B cell (primary cell): Measurements from ENCODE around the gene TBC1D25. TPM values are rescaled to one million over a fixed set of nuclear protein-coding genes. Genes with fewer than 3 reads are reported as not detected.
A peak's percentile ranks its signal among the peaks of the same experiment; 100 is the strongest.

Source experiments
- ATAC-seq: fragments of 200-7000 bp; cut with Tn5 transposase; one replicate; pipeline ENCODE4 v1.10.0; 2021; ENCODE audit warnings: low read depth, mild to moderate bottlenecking, moderate number of reproducible peaks, moderate library complexity
- CTCF ChIA-PET: fragments of 350-600 bp; sonication (Branson Sonifier 250); formaldehyde crosslinking; loops from one replicate; lab custom pipeline; 2021; ENCODE audit warnings: antibody characterized with exemption, inconsistent platforms; lab: Charles Lee
- POLR2A ChIA-PET: fragments of 350-600 bp; sonication (Branson Sonifier 250); formaldehyde crosslinking; loops from one replicate; lab custom pipeline; 2021; ENCODE audit warnings: antibody characterized with exemption; lab: Charles Lee
- DNase-seq: peaks from one replicate; pipeline ENCODE4 v3.0.0; 2013
- H2AFZ ChIP-seq: 2 replicates; pipeline ENCODE4 v1.6.1; 2012; ENCODE audit warnings: mild to moderate bottlenecking, low read depth, low read length; ENCODE audit not compliant: insufficient read depth, poor library complexity, severe bottlenecking
- H3K27ac ChIP-seq, 2 donors: 1 replicate in 1 of 2; 2 replicates in 1 of 2; pipeline ENCODE4 v1.5.1; 2012 to 2013; ENCODE audit warnings: low read length in 2 of 2, mild to moderate bottlenecking in 2 of 2, moderate library complexity in 1 of 2
- H3K27me3 ChIP-seq, 4 experiments: fragments of 200-600 bp in 1 of 4; sonication (generic) in 1 of 4; replicated peaks in 1 of 4; 1 replicate in 2 of 4; 2 replicates in 2 of 4; pipeline versions ENCODE4 v1.6.1 to v1.7.0; 2013 to 2016; ENCODE audit warnings: low read length in 3 of 4, mild to moderate bottlenecking in 2 of 4, mixed read lengths in 1 of 4, moderate library complexity in 1 of 4; ENCODE audit not compliant: insufficient read depth in 4 of 4, control insufficient read depth in 3 of 4; ENCODE audit errors: control extremely low read depth in 1 of 4
- H3K36me3 ChIP-seq, 2 experiments: replicated peaks in 1 of 2; 1 replicate in 1 of 2; 2 replicates in 1 of 2; pipeline versions ENCODE4 v1.6.1 to v1.7.1; 2013; ENCODE audit warnings: low read length in 1 of 2; ENCODE audit not compliant: insufficient read depth in 2 of 2, control insufficient read depth in 1 of 2; ENCODE audit errors: control extremely low read depth in 1 of 2, extremely low read depth in 1 of 2
- H3K4me1 ChIP-seq, 2 donors: fragments of 200-600 bp in 1 of 2; sonication (generic) in 1 of 2; 1 replicate in 1 of 2; 2 replicates in 1 of 2; pipeline versions ENCODE4 v1.5.1 to v1.6.1; 2013 to 2017; ENCODE audit warnings: low read length in 2 of 2; ENCODE audit not compliant: control insufficient read depth in 2 of 2, insufficient read depth in 2 of 2
- H3K4me2 ChIP-seq: replicated peaks from 2 replicates; pipeline ENCODE3; 2012; ENCODE audit warnings: mild to moderate bottlenecking, low read depth, low read length; ENCODE audit not compliant: poor library complexity, severe bottlenecking
- H3K4me3 ChIP-seq, 5 experiments: fragments of 200-600 bp in 1 of 5; sonication (generic) in 1 of 5; 1 replicate in 3 of 5; 2 replicates in 2 of 5; pipeline versions ENCODE4 v1.5.1 to v1.7.0; 2011 to 2016; ENCODE audit warnings: low read length in 4 of 5, mild to moderate bottlenecking in 4 of 5, low read depth in 2 of 5, control low read depth in 1 of 5, moderate library complexity in 1 of 5; ENCODE audit not compliant: insufficient read depth in 1 of 5; ENCODE audit errors: control extremely low read depth in 1 of 5, extremely low read depth in 1 of 5
- H3K79me2 ChIP-seq: fragments of 200-600 bp; sonication (generic); one replicate; pipeline ENCODE4 v1.6.0; 2016; ENCODE audit warnings: low read length; ENCODE audit not compliant: control insufficient read depth, insufficient read depth
- H3K9ac ChIP-seq: fragments of 200-600 bp; sonication (generic); 2 replicates; pipeline ENCODE4 v1.6.1; 2017; ENCODE audit warnings: mild to moderate bottlenecking, low read length, moderate library complexity
- H3K9me3 ChIP-seq, 3 donors: one replicate each; pipeline versions ENCODE4 v1.6.1 to v1.7.1; 2013; ENCODE audit warnings: low read length in 2 of 3; ENCODE audit not compliant: control insufficient read depth in 2 of 3, insufficient read depth in 1 of 3; ENCODE audit errors: control extremely low read depth in 1 of 3
- H4K20me1 ChIP-seq: 2 replicates; pipeline ENCODE4 v1.6.0; 2012; ENCODE audit warnings: mild to moderate bottlenecking, low read length; ENCODE audit not compliant: insufficient read depth, control insufficient read depth, poor library complexity, severe bottlenecking
- H3K27ac Mint-ChIP-seq: one replicate; pipeline ENCODE4 v1.8.0; 2021; ENCODE audit warnings: mixed read lengths
- H3K27me3 Mint-ChIP-seq: one replicate; pipeline ENCODE4 v1.8.0; 2021; ENCODE audit warnings: mixed read lengths
- H3K4me1 Mint-ChIP-seq: one replicate; pipeline ENCODE4 v1.8.0; 2021; ENCODE audit warnings: mixed read lengths
- H3K4me3 Mint-ChIP-seq: one replicate; pipeline ENCODE4 v1.8.0; 2021; ENCODE audit warnings: mixed read lengths
- H3K9me3 Mint-ChIP-seq: one replicate; pipeline ENCODE4 v1.8.0; 2022; ENCODE audit warnings: mixed read lengths; ENCODE audit not compliant: insufficient read depth
- CTCF ChIP-seq: fragments of 200-600 bp; IDR thresholded peaks from one replicate; pipeline ENCODE4 v1.8.0; 2022; ENCODE audit warnings: antibody characterized with exemption, mild to moderate bottlenecking
- EZH2 ChIP-seq: IDR thresholded peaks from 2 replicates; pipeline ENCODE4 v1.6.1; 2012; ENCODE audit warnings: borderline replicate concordance, low read depth, mild to moderate bottlenecking, moderate library complexity, low read length; ENCODE audit not compliant: insufficient read depth, poor library complexity, severe bottlenecking
- WGBS: methylation state at CpG from one replicate; pipeline ENCODE4 v1.1.5; 2013; ENCODE audit warnings: missing lambda C conversion rate; ENCODE audit not compliant: insufficient coverage; 5-methylcytosine and 5-hydroxymethylcytosine counted together
- intact Hi-C: fragments of 100-400 bp; cut with micrococcal nuclease; formaldehyde crosslinking; loops from one replicate; pipeline ENCODE4 v1.10.0; 2022
- polyA plus RNA-seq: library from polyadenylated mRNA; depleted of rRNA; stranded (reverse); fragments of >200 nt; gene quantifications from 2 replicates; pipeline ENCODE4 v1.2.3, GENCODE V29; 2012
- total RNA-seq, 2 donors: library from RNA; stranded (reverse); fragments of 120-200 nt in 1 of 2; gene quantifications; 1 replicate in 1 of 2; 2 replicates in 1 of 2; pipeline versions ENCODE4 v1.2.3 to v1.2.4, GENCODE V29; 2013 to 2022

The TBC1D25 gene
- total and polyA plus RNA-seq, 2 donors (not counting 1 experiment from before 2014, with no cell fraction given): 24.6 to 31.5 TPM

- CTCF ChIA-PET: no interaction called here
- WGBS: no CpG with 5 or more reads among the region's 5 CpGs
- H3K9ac ChIP-seq: no peak overlapping the region
These were observed 32.3 kb upstream of the TBC1D25 start for GRCh38 chrX:48507246-48507645.

More at GRCh38 chrX:48507246-48507645, 32.3 kb upstream of the TBC1D25 start:
- no peak for TF ChIP-seq CTCF
- TF ChIP-seq EZH2: no peak
- Histone ChIP-seq H3K27ac (no peak overlapping the region), H4K20me1 (no peaks in the 10 kb centered on the region), H3K4me3 (no peak overlapping the region), H3K4me2 (no peak overlapping the region), H3K9me3 (no peaks in the 10 kb centered on the region), H2AFZ (no peak overlapping the region), H3K36me3 (no peaks in the 10 kb centered on the region), H3K27me3 (no peaks in the 10 kb centered on the region), H3K4me1 (peaks cover 3 to 13% of the 10 kb centered on the region in 2 donors), H3K79me2 (no peaks in the 10 kb centered on the region)
- H3K4me3 Mint-ChIP-seq: peak overlapping the region; percentile 53
- H3K27me3 Mint-ChIP-seq: no peaks in the 10 kb centered on the region
- no peak overlapping the region for H3K27ac Mint-ChIP-seq
- peaks cover 12% of the 10 kb centered on the region for H3K4me1 Mint-ChIP-seq
- no peak for ATAC-seq
- H3K9me3 Mint-ChIP-seq: no peaks in the 10 kb centered on the region
- POLR2A ChIA-PET: interaction anchor here (0.7 to 2.3 kb wide), 2 partner anchors 67 to 229 kb away, joined by 3 to 7 read pairs; partner anchors contain the start of gene RBM3
- no peak for DNase-seq
- intact Hi-C loops: loop anchor here (5.0 kb wide), 1 partner anchor 40 kb away; no protein-coding TSS in a partner anchor
